Measurements from ENCODE around the gene BMP10.

The BMP10 gene, protein sequence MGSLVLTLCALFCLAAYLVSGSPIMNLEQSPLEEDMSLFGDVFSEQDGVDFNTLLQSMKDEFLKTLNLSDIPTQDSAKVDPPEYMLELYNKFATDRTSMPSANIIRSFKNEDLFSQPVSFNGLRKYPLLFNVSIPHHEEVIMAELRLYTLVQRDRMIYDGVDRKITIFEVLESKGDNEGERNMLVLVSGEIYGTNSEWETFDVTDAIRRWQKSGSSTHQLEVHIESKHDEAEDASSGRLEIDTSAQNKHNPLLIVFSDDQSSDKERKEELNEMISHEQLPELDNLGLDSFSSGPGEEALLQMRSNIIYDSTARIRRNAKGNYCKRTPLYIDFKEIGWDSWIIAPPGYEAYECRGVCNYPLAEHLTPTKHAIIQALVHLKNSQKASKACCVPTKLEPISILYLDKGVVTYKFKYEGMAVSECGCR

DNA sequence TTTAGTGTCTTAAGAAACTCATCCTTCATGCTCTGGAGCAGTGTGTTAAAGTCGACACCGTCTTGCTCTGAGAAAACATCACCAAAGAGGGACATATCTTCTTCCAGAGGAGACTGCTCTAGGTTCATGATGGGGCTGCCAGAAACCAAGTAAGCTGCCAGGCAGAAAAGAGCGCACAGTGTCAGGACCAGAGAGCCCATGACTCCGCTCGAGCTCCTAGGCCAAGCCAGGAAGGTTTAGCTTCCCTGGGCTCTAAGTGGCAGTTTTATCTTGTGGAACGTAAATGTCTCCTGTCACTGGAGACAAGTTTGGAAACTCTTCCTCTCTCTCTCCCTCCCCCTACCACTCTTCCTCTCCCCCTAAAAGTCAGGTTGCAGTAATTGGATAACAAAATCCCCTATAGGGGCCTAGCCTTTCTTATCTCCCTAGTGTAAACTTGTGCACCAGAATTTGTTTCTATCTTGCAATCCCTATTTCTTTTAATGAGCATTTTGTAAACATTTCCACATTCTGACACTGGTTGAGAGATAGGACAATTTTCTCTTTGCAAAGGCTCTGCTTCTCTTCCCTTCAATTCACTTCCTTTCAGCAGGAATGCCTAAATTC, at the start of gene BMP10:
TSS of gene BMP10 (minus strand) at position 239 of the 606 bp plus-strand sequence. CDS start at position 200, 39 bp downstream.
- DNase-seq (ENCODE audit: low read depth in 2 of 2): no peak

DNA sequence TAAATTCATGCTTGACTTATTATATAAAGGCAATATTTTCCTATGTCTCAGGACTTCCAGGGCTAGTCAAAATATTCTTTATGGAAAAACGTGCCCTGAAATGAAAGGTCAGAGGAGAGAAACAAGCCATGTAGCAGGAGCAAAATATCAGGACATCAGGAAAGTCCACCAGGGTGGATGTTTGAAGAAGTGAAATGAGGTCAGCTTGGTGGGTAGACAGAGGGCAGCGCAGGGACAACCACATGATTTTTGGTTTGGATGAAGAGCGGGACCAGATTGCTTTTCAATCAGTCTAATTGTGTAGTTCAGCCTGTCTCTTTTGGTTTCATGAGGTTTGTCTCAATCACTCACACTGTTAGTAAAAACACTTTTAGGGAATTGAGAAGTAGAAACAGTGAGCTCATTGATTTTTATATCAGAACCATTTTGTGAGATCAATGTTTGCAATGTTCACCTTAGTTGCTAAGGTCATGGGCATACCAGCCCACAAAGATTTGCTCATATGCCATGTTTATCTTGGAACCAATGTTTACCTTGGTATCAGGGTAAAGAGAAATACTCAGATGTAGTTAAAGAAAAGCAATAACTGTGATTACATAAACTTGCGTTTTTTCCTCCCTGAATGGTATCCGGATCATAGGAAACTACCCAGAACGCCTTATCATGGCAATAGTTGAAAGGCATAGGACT, 49.4 kb upstream of the BMP10 start:
- no peak for DNase-seq (ENCODE audit: low read depth in 2 of 2)

DNA sequence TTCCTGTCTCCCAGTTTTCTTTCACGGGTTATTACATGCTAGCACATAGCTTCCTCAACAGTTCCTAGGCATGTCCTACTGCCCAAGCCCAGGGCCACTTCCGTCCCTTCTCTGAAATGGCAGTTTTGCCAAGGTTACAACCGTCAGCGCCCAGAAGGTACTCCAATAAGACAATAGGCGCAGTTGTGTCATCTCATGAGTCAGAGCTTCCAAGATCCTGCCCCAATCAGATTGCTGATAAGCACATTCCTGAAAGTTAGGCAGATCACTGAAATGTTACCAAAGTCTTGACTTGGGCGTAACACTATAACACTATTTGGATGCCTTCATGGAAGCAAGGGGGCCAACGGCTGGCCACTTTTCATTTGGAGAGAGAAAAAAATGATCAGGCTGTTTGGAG, 47.3 kb upstream of the BMP10 start:
- no peak for DNase-seq (ENCODE audit: low read depth in 2 of 2)

DNA sequence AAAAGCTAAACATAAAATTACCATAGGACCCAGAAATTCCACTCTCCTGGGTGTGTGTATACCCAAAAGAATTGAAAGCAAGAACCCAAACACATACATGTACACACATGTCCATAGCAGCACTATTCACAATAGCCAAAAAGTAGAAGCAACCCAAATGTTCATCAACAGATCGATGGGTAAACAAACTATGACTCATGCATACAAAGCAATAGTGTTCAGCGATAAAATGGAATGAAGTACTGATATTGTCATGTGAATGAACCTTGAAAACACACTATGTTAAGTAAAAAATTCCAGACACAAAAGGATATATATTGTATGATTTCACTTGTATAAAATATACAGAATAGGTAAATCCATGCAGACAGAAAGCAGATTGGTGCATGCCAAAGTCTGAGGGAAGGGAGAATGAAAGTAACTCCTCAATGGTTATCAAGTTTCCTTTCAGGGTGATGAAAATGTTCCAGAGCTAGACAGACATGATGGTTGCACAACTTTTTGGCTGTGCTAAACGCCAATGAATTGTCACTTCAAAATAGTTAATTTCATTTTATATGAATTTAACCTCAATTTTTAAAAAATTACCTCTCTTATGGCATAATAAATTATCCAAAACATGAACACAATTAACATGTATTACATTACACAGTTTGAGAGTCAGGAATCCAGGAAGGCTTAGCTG, 46.0 kb upstream of the BMP10 start:
- DNase-seq (ENCODE audit: low read depth in 2 of 2): no peak

DNA sequence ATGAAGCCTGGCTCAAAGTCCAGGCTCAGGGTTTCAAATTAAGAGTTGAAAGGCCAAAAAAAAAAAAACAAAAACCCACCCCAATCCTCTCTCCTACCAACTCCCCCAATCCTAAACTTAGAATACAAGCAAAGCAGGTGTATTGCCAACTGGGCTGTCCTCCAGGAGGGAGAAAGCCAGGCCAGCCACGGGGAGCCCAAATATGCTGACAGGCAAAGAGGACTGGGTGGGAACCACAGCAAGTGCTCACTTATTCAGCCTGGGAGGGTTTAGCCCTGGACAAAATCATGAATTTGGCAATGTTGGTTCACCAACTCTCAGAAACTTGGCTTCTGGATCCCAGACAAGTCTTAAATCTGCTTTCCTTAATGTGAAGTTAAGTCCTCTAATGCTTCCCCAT, 45.0 kb upstream of the BMP10 start:
- DNase-seq (ENCODE audit: low read depth in 2 of 2): no peak

DNA sequence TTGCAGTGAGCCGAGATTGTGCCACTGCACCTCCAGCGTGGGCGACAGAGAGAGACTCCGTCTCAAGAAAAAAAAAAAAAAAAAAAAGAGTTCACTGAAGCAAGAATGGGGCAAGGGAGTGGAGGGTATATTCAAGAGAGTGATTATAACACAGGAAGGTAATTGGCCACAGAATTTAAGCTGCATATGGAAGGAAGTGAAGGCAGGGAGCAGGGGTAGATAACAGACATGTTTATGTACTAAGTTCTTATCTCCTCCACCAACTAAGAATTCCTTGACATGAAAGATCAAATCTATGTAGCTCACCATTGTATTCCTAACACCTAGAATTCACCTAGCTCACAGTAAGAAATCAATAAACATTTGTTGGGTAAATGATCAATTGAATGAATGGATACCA, 44.2 kb upstream of the BMP10 start:
- DNase-seq (ENCODE audit: low read depth in 2 of 2): no peak

DNA sequence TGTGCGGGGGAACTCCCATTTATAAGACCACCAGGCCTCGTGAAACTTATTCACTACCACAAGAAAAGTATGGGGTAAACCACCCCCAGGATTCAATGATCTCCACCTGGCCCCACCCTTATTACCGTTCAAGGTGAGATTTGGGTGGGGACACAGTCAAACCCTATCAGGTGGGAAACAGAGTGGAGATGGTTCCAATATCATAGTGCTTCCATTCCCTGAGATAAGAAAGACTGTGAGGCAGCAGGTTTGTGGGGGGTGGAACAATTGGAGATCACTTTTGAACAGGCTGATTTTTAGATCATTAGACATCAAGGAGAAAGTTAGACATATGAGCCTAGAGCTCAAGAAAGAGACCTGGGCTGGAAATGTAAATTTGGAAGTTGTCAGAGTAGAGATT, 42.2 kb upstream of the BMP10 start:
- no peak for DNase-seq (ENCODE audit: low read depth in 2 of 2)

DNA sequence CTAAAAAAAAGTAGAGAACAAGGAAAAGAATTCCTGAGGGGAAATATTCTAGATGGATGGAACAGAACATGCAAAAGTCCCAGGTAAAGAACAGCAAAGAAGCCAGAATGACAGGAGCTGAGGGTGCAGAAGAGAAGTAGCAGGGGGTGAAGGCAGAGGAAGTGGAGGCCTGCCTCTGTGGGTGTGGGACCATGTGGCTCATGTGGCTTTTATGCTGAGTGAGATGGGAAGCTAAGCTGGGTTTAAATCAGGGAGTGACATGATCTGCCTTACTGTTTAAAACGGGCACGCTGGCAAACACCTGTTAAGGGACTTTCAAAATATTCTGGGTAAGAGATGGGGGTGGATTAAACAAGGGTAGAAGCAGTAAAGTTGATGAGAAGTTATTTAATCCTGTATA, 41.5 kb upstream of the BMP10 start:
- no peak for DNase-seq (ENCODE audit: low read depth in 2 of 2)

DNA sequence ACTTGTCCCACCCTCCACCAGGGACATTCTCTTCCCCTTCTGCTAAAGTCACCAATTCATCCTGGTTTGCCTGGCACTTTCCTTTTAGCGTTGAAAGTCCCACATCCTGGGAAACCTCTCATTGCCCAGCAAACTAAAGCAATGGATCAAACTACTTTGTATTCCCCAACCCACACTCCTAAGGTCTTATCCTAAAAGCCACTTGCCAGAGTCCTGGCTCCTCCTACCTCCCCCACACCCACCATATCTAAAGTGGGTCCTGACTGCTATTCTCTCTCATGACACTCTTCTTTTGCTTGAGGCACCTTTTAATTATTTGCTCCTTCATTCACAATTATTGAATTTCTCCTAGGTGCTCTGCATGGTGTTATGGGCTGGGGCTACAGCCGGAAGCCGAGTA, 40.9 kb upstream of the BMP10 start:
- DNase-seq (ENCODE audit: low read depth in 2 of 2): no peak

DNA sequence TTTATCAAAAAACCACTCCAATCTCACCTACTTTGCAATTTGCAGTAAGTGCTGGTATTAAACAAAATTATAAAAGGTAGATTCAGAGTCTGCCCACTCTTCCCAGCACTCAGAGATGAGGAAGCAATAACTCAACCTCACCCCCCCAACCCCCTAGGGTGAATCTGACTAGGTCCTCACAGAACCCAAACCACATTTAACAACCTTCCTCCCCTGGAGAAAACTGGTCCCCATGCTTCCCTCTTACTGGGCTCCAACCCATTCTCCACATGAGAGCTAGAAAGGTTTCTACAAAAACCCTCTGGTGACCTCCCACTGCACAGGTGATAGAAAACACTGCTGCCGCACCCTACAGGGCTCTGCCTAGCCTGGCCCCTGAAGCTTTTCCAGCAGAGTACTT, 40.5 kb upstream of the BMP10 start:
- DNase-seq (ENCODE audit: low read depth in 2 of 2): no peak

DNA sequence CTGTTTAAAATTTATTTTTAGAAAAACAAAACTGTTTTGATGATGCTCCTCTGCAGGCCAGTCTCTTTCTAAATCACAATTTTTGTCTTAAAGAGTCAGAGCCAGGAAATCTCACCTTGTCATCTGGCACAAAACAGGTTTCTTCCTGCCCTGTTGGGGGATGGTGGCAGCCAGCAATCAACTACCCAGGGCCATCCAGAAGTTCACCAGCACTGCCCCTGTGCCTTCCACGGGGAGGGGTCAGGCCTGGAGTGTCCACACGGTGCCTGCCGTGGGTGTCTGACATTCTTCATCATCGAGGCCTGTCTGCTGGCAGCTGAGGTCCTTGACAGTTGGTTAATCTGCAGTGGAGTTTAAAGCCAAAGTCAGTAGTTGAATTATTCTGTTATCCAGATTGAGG, 40.0 kb upstream of the BMP10 start:
- no peak for DNase-seq (ENCODE audit: low read depth in 2 of 2)

DNA sequence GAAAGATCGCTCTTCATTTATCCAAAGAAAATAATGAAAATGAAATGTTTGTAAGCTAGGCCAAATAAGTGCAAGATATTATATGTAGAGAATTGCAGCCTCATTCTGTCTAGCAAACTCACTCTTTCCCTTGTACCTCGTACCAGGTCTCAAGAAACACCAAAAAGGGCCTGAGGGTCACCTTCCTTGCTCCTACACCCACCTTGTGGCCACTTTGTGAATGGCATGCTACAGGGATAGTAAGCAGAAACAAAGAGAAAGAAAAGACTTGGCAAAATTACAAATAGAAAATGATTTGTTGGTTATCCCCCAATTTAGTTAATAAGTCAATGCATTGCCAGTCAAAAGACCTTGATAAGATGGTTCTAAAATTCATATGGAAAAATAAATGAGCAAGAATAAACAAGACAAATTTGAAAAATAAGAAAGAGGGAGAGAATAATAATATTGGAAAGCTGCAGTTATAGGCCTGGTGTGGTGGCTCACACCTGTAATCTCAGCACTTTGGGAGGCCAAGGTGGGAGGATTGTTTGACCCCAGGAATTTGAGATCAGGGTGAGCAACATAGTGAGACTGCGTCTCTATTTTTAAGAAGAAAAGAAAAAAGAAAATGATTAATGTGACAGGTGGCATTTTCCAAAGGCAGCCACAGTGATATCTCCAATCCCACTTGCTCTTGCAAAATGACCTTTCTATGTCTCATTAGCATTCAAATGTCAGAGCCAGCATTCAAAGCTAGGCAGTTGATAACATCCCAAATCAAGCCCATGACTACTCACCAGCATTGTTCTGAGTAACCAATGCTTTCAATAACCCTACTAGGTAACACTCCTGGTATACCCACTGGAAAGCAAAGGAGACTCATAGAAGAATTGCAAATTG, 38.8 kb upstream of the BMP10 start:
- DNase-seq (ENCODE audit: low read depth in 2 of 2): peak; percentile 32 to 56

DNA sequence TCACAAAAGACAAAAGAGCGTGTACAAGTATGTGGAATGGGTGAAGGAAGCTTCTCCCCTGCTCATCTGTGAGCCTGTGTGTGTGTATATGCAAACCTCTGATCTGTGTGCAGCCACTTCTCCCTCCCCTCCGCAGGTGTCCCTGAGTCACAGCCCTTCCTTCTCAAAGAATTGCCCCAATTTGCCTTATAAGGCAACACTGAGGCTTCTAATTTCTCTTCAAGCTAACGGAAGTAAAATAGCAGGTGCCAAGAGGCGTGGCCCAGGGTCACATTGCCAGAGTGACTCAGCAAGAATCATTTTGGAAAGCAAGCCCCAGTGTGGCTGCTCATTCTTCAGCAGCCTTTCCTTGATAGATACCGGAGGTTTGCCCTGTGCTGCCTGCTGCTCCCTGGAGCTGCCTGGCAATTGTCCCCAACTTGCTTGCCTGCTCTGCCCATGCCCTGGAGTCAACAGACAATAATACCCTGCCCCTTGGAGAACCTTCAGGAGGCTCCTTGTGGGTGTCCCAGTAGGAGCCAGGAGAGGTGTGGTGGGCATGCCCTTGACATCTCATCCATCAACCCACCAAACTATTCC, 37.3 kb upstream of the BMP10 start:
- DNase-seq (ENCODE audit: low read depth in 2 of 2): peak; percentile 57 to 74

DNA sequence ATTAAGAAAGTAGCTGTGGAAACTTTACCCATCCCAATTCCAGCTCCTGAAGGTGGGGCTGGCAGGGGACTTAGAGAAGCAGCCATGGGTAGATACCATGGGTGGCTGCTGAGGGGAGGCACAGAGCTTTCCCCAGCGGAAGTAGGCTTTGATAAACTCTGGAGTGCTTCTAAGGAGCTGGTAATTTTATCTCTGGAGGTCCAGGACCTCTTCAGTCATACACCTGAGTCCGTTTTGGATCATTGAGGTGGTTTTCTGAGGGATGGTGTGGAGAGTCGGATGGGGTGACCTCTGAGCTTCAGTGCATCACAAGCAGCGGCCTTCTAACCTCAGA, 36.7 kb upstream of the BMP10 start:
- no peak for DNase-seq (ENCODE audit: low read depth in 2 of 2)

DNA sequence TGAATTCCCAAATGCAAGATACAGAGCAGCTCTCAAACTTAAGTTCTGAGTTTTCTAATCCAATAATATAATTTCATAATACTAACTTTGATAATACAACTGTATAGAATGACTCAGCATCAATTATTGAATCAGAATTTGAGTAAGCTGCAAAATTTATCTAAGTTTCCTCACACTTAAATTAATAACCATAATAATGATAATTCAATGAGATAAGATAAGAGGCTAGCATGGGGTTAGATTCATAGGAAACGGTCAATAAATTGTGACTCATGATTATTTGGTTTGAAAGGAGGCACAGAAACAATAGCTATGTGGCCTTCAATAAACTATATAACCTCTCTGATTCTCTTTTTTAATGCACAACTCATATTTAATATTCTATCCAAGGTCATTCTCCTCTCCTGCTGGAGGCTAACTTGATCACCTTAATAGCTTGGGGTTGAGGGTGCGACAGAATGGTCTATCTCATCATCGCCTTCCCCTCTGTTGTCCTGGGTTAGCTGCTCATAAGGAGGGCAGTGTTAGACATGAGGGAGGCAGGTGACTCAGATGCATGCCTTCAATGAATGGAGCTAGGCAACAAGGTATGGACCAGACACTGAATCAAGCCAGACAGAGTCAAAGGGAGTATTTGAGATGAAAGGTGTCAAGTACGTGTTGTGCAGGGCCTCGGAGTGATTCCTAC, 36.2 kb upstream of the BMP10 start:
- no peak for DNase-seq (ENCODE audit: low read depth in 2 of 2)

DNA sequence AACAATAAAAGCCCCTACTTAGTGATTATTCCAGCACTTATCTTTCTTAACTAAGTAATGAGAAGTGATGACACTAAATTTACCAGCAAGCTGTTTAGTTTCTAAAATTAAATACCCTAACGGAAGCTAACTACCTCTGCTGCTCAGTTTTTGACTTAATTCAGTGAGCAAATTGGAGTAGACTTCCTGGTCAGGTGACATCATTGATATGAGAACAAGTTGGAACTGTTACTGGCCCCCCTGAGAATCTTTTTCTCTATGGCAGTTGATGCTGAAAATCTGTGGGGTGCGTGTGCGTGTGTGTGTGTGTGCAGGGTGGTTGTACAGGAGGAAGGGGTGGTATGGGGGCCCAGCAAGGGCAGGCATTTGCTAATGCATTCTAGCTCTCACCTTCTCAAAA, 35.5 kb upstream of the BMP10 start:
- DNase-seq (ENCODE audit: low read depth in 2 of 2): no peak

DNA sequence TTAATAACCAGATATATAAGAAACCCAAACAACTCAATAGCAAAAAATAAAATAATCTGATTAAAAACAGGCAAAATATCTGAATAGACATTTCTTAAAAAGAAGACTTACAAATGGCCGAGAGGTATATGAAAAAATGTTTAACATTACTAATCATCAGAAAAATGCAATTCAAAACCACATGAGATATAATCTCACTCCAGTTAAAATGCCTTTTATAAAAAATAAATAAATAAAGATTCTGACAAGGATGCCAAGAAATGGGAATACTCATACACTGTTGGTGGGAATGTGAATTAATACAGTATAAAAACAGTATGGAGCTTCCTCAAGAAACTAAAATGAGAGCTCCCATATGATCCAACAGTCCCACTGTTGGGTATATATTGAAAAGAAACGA, 33.9 kb upstream of the BMP10 start:
- no peak for DNase-seq (ENCODE audit: low read depth in 2 of 2)

DNA sequence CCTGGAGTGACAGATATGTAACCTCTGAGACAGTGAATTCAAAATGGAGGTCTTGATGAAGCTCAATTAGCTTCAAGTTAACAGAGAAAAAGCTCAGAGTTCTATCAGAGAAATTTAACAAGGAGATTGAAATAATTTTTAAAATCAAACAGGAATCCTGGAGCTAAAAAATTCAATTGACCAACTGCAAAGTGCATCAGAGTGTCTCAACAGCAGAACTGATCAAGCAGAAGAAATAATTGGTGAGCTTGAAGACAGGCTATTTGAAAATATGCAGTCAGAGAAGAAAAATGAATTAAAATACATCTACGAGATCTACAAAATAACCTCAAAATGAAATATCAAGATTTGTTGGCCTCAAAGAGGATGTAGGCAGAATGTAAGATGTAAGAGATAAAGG, 30.4 kb upstream of the BMP10 start:
- DNase-seq (ENCODE audit: low read depth in 2 of 2): no peak

DNA sequence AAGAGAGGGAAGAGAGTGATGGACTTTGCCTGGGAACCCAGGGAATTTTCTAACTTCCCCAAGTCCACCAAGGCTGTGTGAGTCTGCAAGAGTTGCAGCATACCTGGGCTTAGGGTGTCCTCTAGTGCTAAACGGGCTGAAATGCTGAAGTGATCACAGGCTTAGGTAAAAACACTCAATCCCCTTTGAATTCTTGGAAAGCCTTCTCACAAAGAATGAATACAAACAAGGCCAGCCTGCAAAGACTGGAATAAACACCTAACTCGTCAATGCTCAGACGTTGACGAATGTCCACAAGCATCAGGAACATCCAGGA, 30.0 kb upstream of the BMP10 start:
- DNase-seq (ENCODE audit: low read depth in 2 of 2): no peak

DNA sequence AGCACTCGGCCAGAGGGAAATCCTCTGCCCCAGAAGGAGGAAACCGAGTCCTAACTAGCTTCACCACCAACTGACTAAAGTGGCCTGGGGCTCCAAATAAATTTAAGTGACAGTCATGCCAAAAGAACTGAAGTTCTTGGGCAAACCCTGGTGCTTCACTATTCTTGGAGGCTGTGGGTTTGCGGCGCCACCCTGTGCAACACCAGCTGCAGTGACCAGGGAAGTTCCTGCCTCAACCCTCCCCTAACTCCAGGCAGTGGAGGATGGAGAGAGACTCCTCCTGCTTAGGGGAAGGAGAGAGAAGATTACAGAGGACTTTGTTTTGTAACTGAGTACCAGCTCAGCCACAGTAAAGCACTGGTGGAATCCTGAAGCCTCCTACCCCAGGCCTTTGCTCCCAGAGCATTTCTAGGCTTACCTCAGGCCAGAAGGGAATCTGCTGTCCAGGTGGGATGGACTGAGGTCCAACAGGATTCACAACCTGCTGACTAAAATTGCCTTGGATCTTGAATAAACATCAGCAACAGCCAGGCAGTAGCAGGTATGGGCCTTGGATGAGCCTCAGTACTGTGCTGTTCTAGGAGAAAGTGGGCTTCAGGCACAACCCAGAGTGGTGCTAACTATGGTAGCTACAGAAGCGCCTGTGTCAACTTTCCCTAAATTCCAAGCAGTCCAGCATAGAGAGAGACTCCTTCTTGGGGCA, 29.4 kb upstream of the BMP10 start:
- DNase-seq (ENCODE audit: low read depth in 2 of 2): no peak
